HG03066 (cell line): ENCODE data around the gene PTH1R.

Experiments
- ATAC-seq: cut with Tn5 transposase; IDR thresholded peaks from one replicate; pipeline ENCODE4 v1.9.1; 2021; ENCODE audit warnings: low read depth; ENCODE audit not compliant: unreplicated experiment

The PTH1R gene

DNA sequence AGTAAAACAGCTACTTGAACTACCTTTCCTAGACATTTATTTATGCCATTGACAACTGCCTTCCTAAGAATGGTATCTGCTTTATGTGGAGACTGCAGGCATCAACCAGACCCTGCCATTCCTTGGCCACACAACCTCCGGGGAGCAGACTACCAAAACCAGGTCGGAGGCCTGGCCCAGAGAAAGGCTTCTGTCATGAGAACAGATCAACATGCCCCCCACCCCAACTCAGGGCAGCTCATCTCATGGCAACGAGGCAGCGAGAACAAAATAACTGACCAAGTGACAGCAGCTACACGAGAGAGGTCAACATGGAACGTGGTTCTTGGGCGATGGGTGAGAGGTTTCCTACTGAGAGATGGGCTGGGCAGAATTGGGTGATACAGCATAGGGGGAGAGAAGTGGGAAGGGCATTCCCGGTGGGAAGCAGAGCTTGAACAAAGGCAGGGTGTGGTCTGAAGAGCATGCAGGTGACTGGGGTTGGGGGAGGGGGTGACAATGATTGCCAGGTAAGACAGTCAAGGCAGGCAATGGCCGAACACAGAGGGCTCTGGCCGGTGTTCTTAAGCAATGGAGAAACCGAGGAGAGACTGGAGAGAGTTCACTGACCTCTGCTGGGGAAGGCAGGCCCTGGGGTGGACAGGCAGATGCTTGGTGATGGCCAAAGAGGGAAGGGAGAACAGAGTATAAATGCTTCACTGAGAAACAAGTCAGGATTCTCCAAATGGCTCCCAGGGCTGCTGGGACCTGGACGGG, 65.1 kb downstream of the PTH1R start:
- ATAC-seq = no peak

DNA sequence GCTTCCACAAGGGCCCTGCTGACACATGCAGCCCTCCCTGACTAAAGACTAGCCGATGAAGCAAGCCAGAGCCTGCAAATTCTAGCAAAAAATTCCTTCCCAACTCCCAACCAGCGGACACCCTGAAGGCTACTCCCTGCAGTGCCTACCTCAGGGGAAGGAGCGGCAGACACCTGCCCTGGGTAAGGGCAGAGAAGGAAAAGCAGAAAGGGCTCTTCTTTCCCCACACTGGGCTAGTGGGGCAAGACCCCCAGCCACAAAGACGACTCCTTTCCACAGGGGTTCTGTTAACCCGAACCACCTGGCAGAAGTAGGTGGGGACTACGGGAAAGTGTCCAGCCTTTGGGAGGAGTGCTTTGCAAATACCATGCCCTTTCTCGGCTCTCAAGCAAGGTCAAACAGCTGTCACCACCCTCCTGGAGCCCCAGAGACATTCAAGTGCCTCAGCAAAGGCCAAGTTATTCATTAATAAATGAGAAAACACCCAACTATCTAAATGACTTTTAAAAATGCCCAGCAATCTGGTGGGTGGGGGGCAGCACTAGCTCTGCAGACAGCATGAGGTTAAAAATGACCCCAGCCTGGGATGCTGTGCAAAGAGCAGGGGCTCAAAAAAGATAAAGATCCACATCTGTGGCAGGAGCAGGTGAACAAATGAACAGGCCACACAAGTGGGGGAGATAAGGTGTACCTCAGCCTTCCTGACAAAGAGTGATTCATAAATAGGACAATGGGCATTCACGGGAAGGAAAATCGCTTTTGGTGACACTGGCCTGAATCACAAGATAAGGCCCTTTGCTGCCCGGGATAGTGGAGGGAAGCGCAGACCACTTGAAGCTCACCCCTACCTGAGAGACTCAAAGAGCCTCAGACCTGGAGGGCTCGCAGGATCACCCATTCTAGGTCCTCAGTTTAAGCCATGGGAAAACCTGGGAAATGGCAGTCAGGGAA, 66.0 kb downstream of the PTH1R start:
- no peak for ATAC-seq

DNA sequence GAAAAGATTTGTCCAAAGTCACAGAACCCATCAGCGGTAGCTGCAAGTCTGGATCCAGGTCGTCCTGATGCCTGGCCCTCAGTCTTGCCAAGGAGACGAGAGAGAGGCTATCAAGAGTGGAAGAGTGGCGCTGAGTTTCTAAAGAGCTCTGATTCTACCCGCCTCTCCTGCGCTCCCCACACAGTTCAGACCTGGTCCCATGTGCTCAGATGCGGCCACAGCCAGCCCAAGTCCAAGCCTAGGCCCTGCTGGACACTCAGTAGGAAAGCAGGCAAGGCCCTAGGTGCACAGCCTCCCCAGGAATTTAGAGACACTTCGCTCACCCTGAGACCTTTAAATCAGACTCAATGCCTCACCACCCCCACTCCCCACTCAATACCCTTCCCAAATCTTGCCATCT, 66.7 kb downstream of the PTH1R start:
- no peak for ATAC-seq

DNA sequence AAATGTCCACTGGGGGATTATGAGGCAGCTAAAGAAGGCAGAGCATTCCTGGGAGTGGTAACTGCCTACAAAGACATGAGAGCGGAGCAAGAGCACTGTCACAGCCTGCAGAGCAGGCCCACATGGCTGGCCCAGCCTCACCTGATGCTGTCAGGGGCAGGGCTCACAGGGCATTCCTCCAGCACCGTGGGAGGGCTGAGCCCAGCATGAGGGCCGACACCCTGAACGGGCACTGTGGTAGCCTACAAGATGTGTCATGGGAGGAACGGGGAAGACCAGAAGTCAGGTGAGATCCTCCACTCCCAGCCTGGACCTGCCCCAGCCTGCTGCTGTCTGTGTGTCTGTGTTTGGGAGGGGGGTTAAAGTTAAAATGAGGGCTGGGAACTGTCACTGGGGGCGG, 68.9 kb downstream of the PTH1R start:
- ATAC-seq = no peak

DNA sequence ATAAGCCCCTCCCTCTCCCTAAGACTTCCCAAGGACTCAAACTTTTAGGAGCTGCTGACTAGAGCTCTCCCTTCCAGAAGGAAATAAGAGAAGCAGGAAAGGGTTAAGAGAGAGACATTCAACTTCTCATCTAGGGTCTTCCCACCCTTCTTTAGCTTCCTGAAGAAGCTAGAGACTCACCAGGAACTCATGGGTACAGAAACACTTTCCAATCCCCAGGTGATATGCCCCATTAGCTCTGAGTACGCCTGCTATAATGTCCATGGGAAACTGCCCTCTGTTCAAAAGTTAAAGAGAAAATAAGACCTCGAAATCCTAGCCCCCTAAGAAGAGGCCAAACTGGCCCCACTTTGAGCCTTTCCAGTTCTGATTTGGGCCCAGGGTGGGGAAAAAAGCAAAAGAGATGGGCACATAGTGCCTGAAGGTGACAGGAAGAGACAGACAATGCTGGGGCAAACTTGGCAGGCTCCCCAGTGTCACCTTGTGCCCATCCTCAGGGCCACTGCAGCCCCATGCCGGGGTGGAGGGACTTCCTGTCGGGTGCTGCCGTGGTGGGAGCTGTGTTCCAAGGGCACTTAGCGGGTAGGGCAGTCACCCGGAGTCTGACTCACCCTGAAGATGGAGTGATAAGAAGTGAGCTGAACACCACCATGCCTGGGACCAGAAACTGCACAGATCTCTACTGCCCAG, 69.5 kb downstream of the PTH1R start:
- no peak for ATAC-seq

DNA sequence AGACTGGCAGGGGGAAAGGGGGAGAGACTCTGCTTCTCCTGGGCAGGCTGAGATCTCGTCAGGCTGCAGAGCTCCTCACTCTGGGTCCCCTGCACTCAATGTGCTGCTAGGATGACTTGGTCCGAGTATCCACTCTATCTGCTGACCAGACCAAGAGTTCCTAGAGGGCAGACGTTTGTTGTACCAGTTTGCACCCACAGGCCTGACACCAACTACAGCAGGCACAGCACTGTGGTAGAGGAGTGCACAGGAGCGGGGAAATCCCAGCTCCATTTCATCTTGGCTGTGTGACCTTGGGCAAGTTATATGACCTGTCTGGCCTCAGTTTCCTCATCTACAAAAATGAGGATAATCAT, 70.0 kb downstream of the PTH1R start:
- no peak for ATAC-seq

DNA sequence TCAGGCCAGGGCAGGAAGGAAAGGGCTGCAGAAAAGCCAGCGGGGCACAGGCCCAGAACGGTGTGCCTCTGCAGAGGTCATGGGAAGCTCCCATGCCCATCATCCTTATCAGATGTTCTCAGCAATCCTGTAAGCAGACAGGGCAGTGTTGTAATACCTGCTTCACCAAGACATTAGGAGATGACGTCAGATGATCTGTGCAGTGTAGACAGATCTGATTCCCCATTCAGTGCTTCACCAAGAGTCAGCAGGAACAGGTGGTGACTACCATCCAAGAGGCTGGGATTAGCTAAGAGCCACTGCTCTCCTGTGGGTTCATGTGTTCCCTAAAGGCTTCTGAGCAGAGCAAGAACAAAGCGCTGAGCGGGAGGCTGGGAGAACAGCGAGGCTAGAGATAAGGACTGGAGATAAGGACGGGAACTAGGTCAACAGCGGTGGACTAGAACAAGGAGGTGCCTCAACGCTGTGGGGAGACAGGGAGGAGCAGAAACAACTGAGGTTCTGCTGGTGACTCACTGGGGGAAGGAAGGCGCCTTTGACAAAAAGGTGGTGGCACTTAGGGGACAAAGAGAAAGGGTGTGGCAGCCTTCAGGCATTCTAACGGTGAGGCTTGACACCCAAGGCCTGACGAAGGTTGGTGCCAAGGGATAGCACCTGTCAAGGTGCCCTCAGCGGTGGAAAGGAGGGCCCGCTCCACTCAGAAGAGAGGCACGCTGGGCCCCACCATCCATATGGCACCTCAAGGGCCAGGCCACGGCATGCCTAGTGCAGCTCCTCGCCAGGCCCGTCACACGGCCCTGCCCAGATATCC, 70.7 kb downstream of the PTH1R start:
- ATAC-seq = no peak

DNA sequence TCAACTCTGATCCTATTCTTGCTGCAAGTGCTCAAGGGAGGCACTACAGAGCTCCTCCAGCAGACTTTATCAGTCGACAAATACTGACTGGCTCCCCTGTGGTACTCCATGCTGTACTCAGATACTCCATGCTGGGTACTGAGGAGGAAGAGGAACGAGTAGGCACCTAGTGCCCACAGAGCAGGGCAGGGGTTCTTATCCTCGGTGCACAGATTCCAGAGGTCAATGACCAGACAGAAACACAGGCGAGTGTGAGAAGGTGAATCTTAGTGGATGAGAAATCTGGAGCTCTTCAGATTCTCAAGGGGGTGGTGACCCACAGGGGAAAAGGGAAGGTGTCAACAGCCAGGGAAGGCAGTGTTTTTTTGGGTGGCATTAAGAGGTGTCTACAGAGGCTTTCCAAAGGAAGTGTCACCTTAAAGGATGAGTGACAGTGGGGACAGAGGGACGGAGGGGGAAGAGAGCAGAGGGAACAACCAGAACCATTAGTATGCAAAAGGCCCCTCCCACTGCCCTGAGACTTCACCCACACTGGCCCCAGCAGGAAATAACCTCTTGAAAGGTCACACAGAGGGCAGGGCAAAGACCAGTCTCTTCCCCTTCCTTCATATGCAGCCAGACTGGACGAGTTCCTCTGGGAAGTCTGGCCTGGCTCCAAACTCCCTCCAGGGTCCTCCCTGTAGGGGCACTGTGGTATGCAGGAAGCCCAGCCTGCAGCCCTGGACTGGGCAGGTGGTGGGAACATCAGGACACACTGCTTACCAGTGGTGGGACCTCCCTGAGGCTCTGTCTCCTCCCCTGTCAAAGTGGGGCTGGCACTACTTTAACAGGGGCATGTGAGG, 71.5 kb downstream of the PTH1R start:
- no peak for ATAC-seq

DNA sequence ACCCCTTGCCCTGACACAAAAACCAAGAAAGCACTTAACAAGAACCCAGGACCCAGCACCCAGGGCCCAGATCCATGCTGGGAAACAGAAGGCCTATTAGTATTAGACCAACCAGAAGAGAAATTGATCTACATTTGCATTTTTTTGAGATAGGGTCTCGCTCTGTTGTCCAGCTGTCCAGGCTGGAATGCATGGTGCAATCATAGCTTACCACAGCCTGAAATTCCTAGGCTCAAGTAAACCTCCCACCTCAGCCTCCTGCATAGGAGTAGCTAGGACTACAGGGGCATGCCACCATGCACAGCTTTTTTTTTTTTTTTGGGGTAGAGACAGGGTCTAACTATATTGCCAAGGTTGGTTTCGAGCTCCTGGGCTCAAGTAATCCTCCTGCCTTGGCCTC, 72.7 kb downstream of the PTH1R start:
- ATAC-seq = no peak

DNA sequence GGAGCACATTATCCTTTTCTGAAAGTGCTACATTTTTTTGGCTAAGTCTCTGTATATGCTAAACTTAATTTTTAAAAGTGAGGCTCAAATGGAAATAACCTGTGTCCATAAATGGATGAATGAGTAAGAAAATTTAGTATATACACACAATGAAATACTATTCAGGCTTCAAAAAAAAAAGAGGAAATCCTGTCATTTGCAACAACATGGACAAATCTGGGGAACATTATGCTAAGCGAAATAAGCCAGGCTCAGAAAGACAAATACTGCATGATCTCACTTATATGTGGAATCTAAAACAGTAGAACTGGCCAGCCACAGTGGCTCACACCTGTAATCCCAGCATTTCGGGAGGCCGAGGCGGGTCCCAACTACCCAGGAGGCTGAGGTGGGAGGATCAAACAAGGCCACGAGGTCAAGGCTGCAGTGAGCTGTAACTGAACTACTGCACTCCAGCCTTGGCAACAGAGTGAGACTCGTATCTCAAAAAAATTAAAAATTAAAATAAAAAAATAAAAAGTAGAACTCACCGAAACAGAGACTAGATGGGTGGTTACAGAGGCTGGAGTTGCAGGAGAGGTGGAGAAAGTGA, 73.2 kb downstream of the PTH1R start:
- ATAC-seq = no peak

DNA sequence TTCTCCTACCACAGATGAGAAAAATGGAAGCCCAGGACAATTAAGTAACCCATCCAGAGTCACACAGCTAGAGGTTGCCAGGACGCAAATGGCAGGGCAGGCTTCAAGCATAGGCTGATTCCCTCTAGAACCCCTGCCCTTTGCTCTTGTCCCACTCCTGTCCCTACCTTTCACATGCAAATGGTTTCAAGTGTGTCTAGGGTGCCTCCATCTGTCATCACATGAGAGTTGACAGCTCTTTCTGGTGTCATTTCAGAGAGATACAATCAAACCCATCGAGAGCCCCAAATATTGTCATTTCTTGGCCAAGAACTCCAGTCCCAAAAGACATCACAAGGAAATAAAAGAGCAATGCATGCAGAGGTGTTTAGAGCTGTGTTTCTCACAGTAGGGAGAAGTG, 75.3 kb downstream of the PTH1R start:
- ATAC-seq = no peak
